Esophagus muscularis mucosa (tissue), 3 donors: ENCODE data around the gene SLAIN2.

Experiments used
- CTCF ChIP-seq, 3 experiments: fragments of 200-600 bp in 2 of 3; fragments of 450-650 bp in 1 of 3; sonication (generic) in 2 of 3; IDR thresholded peaks; one replicate each; pipeline ENCODE4 v1.5.1; 2017 to 2019; ENCODE audit warnings: antibody characterized with exemption in 3 of 3, mild to moderate bottlenecking in 2 of 3, moderate library complexity in 1 of 3
- POLR2A ChIP-seq: fragments of 450-650 bp; IDR thresholded peaks from one replicate; pipeline ENCODE4 v1.6.1; 2017; ENCODE audit warnings: antibody characterized with exemption, moderate library complexity, mild to moderate bottlenecking, low read depth
- POLR2AphosphoS5 ChIP-seq, 2 donors: sonication (generic); formaldehyde crosslinking; IDR thresholded peaks; one replicate each; pipeline ENCODE4 v1.6.1; 2017; ENCODE audit warnings: antibody characterized with exemption in 2 of 2

GRCh38 chr4:48360285-48361011 lies 19.1 kb downstream of the SLAIN2 start:
- TF ChIP-seq POLR2A (no peak), CTCF (IDR thresholded peaks at IDR 0.05) (no peak), POLR2AphosphoS5 (IDR thresholded peaks at IDR 0.05) (no peak)
